HS-27A (cell line): ENCODE measurements around the gene RPL10.

Experiments used
- DNase-seq: peaks from one replicate; pipeline ENCODE4 v3.0.0-alpha.2; 2012; ENCODE audit warnings: low read depth, missing footprints

RPL10 gene

DNA sequence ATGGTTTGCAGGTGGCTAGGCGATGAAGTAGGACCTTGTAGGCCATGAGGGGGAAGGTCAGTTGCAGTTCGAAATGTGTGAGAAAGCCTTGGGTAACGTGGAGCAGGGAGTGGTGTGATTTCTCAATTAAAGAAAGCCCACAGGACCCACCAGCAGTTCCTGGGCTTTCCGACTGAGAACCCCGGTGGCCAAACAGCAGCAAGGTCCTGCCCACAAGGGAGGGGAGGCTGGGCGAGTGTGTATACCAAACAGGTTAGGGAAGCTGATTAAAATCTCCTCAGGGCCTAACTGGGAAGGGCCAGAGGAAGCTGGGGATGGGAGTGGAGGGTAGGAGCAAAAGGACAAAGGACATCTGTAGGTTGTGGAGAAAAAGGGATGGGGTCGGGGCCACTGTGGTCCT, 32.7 kb downstream of the RPL10 start:
- DNase-seq: no peak

DNA sequence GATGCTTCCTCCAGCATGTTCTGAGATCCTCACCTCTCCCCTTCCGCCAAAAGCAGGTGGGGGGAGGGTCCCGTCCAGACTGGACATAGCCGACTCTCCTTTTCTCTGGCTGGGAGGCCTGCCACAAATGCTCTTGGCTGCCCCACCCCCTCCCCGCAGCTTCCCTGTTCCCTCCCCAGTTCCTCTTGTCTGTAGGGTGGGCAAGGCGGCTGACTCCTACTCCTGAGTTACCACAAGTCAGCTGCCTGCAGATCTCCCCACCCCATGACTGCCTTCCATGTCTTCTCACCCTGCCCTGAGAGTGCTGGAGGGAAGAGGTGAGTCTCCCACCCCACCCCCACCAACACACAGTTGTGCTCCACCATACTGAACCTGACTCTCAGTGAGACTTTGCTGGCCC, 33.2 kb downstream of the RPL10 start:
- DNase-seq: no peak

DNA sequence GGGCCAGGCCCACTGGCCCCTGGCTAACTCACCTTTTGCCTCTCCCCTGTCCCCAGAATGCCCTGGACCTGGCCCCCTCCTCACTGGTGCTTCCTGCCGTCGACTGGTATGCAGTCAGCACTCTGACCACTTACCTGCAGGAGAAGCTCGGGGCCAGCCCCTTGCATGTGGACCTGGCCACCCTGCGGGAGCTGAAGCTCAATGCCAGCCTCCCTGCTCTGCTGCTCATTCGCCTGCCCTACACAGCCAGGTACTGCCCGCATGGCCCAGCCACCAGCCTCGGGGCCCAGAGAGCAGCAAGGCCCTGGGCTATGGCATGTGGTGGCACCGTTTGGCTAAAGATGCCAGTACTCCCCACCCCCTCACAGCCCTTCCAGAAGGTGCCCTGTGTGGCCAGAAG, 34.0 kb downstream of the RPL10 start:
- no peak for DNase-seq

DNA sequence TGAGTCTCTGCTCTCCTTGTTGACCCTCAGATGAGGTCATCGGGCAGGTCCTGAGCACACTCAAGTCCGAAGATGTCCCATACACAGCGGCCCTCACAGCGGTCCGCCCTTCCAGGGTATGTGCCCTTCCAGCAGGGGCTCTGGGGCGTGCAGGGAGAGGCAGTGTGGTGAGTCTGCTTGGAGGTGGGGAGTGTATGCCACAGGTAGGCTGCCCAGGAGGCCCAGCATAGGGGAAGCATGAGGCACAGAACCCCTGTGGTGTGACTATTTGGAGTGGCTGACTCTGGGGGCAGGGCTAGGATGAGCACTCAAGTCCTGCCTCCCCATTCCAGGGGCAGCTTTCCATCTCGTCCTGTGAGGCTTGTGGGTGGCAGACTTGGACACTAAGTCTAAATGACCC, 35.4 kb downstream of the RPL10 start:
- DNase-seq: no peak

DNA sequence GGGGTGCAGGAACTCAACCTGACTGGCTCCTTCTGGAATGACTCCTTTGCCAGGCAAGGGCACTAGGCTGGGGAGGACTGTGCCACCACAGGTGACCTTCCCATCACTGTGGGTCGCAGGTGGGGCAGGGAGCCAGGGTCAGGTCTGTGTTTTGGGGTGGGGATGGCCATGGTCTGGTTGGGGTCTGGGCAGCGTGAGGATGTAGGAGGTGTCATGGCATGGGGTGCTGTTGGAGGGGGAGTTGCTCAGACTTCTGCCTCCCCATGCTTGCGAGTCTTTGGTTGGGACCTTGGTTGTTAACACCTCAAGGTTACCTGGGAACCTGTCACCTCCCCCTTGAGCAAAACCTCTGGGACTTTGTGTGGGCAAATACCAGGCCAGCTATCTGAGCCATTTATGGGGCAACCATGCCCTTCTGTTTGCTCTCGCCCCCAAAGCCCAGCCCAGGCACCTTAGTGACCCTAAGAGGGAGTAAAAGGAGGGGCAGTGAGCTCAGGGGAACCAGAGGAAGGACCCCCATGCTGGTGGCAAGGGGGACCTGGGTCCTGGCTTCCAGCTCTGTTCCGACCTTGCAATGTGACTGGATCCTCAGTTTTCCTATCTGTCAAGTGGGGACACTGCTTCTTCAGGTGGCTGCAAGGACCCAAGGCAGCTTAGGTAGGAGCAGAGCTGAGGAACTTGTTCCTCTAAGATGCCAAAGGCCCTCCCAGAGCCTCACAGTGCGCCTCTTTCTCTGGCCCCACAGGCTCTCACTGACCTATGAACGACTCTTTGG, 36.4 kb downstream of the RPL10 start:
- no peak for DNase-seq

DNA sequence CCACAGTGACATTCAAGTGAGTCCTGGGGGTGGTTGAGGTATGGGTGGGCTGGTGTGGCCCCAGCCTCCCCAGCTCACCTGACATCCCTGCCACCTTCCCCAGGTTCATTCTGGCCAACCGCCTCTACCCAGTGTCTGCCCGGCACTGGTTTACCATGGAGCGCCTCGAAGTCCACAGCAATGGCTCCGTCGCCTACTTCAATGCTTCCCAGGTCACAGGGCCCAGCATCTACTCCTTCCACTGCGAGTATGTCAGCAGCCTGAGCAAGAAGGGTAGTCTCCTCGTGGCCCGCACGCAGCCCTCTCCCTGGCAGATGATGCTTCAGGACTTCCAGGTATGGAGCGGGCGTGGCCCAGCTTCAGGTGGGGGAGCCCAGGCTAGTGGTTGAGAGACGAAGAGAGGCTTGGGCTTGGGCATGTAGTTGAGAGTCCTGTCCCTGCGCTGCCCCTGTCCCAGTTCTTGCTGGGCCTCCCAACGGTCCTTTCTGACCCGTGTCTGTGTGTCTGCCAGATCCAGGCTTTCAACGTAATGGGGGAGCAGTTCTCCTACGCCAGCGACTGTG, 37.1 kb downstream of the RPL10 start:
- DNase-seq: no peak

DNA sequence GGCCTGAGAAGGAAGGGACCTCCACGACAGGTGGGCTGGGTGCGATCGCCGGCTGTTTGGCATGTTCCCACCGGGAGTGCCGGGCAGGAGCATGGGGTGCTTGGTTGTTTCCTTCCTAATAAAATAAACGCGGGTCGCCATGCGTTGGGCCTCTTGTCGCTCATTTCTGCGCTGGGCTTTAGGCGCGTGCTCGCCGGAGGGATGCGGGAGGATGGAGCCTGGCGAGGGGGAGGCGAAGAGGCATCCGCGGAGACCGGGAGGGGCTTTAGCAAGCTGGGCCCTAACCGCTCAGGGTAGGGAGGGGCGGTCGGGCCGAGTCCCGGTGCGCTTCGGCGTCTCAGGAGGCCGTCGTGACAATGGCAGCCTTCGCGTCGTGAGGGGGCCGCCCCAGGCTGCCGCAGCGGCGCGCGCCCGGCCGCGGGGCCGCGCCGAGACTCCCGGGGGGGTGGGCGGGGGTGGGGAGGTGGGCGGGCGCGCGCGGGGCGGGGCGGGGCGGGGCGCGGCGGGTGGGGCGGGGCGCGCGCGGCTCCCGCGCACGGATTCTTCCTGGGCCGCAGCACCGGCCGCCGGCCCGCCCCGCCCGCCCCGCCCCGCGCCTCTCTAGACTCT, 38.3 kb downstream of the RPL10 start:
- DNase-seq: no peak

DNA sequence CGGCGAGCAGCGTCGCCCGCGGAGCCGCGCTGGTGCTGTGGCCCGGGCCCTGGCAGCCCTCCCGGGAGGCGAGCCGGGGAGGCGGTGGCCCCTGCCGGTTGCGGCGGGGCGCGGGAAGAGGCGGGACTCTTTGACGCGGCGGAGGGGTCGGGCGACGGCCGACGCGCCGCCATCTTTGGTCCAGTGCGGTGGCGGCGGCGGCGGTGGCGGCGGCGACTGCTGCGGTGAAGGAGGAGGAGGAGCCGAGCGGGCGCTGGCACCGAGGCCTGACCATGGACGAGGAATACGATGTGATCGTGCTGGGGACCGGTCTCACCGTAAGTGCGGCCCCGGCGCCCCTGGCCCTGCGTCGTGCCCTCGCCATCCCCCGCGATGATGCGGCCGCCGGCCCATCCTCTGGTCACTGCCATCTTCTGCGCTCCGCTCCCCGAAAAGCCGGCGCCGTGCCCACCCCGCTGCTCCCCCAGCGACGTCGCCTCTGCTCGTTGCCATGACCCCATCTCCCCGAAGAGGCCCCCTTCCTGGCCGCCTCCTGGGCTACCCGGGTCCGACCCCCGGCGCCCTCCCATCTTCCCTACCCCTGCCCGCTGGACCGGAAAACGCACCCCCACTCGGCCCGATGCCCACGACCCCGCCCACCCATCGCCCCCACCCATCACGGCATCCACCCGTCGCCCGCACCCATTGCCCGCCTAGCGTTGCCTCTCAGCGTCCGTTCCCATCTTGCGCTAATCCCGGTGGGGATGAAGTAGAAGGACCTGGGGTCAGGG, 39.0 kb downstream of the RPL10 start, which contains the start of gene GDI1:
Gene GDI1, plus strand, starts transcription at position 172 of the 770 bp plus-strand sequence. Its CDS starts 101 bp downstream, at position 273.
- DNase-seq: no peak

DNA sequence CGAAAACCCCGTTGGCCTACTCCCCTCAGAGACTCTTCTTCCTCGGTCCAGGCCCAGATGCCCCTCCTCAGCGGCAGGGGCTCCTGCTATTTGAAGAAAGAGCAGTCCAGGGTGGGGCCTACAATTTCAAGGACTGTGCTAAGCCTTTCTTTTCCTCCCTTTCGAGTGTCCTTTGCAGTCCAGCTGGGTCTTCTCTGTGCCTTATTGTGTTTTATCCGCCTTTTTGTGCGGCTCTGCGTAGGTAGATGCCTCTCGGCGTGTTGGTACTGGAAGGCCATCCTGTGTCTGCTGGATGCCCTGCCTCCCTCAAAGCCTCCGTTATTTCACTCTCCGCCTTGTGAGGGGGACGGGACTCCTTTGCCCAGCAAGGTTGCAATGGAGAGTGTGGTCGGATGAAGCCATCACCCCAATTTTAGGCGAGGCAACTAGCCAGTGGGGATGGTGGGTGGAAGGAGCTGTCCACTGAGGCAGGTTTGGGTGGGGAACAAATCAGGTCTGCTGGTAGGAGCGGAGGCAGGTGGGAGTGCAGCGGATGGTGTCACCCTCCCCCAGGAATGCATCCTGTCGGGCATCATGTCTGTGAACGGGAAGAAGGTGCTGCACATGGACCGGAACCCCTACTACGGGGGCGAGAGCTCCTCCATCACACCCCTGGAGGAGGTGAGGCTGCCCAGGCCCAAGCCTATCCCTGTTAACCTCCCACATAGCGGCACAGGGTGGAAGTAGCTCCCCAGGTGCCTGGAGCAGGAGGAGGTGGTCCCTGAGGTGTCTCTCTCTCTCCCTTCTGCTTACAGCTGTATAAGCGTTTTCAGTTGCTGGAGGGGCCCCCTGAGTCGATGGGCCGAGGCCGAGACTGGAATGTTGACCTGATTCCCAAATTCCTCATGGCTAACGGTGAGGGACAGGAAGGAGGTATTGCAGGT, 40.1 kb downstream of the RPL10 start:
- DNase-seq: no peak

DNA sequence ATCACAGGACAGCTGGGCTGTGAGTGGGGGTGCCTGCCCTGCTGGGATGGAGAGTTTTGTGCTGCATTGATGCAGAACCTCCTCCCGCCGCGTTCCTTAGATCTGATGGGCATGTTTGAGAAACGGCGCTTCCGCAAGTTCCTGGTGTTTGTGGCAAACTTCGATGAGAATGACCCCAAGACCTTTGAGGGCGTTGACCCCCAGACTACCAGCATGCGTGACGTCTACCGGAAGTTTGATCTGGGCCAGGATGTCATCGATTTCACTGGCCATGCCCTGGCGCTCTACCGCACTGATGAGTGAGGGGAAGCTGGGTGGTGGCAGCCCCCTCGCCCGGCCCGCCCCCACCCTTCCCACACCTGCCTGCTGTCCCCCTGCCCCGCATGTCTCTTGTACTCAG, 41.7 kb downstream of the RPL10 start:
- DNase-seq: no peak

DNA sequence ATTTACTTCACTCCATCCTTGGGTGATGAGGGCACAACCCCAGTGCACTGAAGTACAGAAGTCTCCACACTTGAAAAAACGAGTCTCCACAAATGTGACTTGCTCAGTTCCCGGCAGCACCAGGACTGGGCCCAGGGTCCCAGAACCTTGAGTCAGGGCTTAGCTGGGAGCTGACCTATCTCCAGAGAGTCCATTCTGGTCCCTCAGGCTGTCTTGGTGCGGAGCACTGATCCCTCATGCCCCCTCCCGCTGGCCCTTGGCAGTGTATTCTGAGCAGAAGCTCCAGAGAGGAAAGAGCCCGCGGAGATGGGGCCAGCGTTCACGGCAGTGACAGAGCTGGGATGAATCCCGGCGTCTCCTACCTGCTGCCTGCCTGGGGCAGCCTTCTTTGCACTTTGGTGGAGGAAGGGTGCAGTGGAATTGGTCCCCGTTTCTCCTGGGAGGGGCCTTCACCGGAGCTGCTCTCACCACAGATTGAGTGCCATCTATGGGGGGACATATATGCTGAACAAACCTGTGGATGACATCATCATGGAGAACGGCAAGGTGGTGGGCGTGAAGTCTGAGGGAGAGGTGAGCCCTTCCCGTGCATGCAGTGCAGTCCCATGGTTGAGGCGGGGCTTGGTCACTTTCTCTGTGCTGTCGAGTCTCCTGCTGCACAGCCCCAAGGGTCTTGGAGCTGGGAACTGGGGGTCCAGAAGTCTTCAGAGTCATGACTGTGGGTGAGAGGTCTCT, 42.6 kb downstream of the RPL10 start:
- no peak for DNase-seq

DNA sequence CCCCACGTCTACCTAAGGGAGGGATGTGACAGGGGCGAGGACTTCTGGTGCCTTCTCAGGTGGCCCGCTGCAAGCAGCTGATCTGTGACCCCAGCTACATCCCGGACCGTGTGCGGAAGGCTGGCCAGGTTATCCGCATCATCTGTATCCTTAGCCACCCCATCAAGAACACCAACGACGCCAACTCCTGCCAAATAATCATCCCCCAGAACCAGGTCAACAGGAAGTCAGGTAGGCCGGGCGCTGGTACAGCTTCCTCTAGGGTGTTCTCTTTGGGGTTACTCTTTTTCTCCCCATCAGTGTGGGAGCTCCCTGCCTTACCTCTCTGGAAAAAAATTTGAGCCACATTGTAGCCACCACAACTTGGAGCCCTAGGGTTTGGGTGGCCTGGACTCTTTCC, 43.4 kb downstream of the RPL10 start:
- no peak for DNase-seq

DNA sequence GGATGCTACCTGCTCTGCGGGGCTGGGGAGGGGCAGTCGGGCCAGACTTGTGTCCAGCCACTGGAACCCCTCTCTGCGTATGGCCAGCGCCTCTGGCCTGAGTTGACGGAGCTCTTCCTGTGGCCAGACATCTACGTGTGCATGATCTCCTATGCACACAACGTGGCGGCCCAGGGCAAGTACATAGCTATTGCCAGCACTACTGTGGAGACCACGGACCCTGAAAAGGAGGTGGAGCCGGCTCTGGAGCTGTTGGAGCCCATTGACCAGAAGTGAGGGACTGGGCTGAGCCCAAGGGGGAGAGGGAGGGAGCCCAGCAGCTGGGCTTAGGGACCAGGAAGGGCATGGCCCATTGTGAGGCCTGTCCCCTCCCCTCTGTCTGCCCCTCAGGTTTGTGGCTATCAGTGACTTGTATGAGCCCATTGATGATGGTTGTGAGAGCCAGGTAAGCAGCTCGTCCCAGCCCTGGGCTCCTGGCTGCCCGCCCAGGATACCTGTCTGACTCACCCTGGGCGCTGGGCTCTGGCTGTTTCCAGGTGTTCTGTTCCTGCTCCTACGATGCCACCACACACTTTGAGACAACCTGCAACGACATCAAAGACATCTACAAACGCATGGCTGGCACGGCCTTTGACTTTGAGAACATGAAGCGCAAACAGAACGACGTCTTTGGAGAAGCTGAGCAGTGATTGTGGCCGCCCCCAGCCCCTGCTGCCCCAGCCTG, 44.0 kb downstream of the RPL10 start:
- no peak for DNase-seq

DNA sequence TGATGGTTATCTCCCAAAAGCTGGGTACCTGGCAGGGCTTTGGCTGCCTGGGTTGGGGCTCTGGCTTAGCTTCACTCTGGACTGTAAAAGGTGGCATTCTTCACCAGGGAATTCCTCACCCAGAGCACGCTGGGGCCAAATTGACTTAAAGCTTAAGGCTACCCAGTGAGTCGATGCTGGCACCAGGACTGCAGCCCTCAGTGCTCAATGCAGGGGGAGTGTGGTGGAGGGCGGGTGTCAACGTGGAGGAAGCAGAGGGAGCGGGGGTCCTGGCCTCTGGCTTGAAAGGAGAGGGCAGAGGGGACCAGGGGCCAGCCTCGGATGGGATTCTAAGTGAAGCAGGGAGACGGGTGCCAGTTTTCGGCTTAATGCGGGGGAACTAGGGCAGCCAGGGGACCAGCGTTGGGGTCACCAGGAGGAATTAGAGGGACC, 45.3 kb downstream of the RPL10 start:
- DNase-seq: no peak

DNA sequence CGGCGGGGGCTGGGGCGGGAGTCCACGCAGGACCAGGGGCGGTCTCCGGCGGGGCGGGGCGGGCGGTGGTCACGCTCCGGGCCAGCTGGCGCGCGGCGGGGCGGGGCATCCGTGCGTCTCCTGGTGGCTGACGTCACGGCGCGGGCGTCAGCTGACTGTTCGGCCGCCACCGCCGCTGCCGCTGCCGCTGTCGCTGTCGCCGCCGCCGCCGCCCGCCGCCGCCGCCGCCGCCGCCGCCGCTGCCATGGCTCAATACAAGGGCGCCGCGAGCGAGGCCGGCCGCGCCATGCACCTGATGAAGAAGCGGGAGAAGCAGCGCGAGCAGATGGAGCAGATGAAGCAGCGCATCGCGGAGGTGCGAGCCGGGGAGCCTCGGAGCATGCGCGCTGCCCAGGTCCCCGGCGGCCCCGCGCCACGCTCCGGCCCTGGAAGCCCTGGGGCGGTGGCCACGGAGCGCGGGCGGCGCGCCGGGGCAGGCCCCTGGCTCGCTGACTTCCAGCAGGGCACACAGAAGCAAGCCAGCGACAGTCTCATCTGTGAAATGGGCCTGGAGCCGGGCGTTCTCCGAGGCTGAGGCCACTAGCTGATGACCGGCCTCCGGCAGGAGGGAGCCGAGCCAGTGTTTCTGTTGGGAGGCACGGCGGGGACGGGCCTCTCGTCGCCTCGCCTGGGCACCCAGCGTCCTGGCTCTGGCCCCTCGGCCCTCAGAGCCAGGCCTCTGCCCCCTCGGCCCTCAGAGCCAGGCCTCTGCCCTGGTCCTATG, 46.0 kb downstream of the RPL10 start, which contains the start of gene FAM50A:
Gene FAM50A, plus strand, starts transcription at position 150 of the 763 bp plus-strand sequence. Its CDS starts 95 bp downstream, at position 245.
- no peak for DNase-seq

DNA sequence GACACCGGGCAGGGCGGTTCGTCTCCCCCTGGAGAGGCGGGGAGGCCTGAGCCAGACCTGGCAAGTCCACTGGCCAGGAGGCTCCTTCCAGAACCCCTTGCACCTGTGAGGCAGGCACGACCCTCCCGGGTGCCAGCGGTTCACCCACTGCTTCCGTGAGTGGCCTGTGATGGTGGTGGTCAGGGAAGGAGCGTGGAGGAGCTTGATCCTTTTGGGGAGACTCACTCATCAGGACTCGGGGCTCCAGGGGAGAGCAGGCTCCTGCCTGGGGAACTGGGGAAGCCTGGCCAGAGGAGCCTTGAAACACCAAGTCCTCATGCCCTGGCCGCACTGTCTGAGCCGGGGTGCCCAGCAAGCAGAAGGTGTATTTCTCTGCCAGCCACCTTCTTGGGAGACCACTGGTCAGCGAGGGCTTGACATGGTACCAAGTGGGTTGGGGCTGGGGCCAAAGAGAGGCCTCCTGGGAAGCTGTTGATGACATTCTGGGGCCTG, 46.6 kb downstream of the RPL10 start:
- no peak for DNase-seq

DNA sequence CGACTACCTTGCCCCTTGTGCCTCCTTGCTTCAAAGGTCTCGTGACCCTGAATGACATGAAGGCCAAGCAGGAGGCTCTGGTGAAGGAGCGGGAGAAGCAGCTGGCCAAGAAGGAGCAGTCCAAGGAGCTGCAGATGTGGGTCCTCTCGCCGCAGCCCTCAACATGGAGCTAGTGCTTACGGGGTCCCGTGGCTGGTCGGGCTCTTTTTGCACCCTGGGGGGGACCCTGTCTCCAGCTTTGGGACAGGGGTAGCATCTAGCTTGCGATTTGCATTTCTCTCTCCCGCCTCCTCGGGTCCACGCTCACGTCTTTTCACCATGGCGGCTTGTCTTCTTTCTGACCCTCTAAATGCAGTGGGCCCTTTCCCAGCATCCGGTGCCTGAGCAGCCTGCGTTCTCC, 47.6 kb downstream of the RPL10 start:
- no peak for DNase-seq

DNA sequence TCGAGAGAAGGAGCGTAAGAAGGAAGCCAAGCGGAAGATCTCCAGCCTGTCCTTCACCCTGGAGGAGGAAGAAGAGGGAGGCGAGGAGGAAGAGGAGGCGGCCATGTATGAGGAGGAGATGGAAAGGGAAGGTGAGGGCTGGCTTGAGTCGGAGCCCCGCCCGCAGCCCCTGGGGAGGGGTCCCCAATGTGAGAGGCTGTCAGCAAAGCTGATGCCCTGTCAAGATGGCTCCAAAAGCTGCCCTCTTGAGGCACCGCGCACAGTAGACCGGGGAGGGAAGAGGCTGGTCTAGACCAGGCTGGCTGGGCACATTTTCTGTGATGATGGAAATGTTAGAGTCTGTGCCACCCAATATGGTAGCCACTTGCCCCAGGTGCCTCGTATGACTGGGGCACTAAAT, 48.3 kb downstream of the RPL10 start:
- no peak for DNase-seq

DNA sequence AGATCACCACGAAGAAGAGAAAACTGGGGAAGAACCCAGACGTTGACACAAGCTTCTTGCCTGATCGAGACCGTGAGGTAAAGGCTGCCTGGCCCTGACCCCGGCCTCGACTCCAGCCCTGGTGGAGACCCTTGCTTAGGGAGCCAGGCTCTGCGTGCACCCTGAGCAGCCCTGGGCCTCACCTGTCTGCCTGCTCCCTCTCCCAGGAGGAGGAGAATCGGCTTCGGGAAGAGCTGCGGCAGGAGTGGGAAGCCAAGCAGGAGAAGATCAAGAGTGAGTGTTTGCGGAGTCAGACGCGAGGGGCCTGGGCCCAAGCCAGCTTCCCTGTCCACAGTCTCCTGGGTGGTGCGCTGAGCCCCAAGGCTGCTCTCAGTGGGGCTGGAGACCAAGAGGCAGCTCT, 50.3 kb downstream of the RPL10 start:
- DNase-seq: no peak
